ENCODE results near the gene CEP104. TPM values are rescaled to one million over a fixed set of nuclear protein-coding genes. Genes with fewer than 3 reads are reported as not detected.

Gene CEP104
- total RNA-seq, 2 experiments from 2014 or later: 36.6 to 41.6 TPM

DNA sequence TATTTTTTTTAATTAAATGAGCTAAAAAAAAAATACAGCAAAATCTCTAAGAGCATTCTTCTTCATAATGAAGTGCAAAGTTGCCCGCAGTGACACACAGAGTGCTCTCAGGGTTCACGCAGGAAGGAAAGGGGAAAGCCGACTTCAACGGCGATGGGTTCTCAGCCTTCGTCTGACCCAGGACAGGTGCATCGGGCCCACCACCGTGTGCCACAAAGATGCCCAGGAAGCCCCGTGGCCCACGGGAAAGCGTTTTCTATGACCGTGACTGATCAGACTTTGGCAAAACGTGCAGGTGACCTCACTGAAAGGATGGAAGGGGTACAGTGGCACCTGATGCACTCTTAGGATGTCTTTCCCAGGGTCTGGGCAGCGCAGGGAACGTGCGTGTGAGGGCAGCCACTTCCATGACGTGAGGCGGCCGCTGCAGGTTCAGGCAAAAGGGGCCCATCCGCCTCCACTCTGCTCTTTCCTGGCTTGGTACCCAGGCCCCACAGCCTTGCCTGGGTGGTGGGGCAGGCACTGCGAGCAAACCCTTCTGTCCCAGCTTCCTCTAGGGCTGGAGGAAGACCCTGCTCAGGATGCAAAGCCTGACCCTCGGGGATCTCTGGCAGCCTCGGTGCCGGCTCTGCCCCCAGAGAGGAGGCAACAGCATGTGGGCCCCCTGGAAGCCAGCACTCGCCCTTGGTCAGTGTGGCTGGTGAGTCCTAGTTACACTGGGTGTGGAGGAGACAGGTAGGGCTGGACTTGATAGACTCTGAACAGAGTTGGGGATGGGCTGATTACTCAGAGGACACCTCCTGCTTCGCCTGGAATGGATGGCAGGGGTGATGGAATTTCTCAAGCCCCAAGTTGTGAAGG is 69.0 kb downstream of the CEP104 start:
- ChIA-PET POLR2A (interaction anchor here (0.6 to 1.3 kb wide), 2 partner anchors 8 to 23 kb away, joined by 3 read pairs; partner anchors contain the start of gene LRRC47), CTCF (interaction anchor here (1.2 to 2.5 kb wide), 3 partner anchors 8 to 14 kb away, joined by 3 to 9 read pairs (median 5); partner anchors contain the start of gene LRRC47)

DNA sequence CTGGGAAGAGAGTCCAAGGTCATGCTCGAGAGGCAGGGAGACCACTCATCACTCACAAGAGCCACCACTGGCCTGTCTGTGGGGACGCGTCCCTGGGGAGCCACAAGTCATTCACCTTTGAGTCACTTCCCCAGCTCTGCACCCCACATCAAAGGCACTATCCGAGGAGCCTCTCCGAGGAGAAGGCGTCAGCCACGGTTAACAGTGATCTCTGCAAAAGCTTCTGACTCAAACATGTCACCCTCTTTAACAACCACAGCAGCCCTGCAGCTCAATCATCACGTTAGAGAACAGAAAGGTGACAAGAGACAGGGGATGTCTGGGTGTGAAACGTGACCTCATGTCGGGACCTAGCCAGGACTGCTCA is 69.7 kb downstream of the CEP104 start:
- ChIA-PET CTCF (interaction anchor here (1.1 to 2.5 kb wide), 3 partner anchors 9 to 23 kb away, joined by 3 to 9 read pairs (median 3); partner anchors contain the start of gene LRRC47), POLR2A (interaction anchor here (0.6 to 1.3 kb wide), 2 partner anchors 9 to 23 kb away, joined by 3 read pairs; partner anchors contain the start of gene LRRC47)

DNA sequence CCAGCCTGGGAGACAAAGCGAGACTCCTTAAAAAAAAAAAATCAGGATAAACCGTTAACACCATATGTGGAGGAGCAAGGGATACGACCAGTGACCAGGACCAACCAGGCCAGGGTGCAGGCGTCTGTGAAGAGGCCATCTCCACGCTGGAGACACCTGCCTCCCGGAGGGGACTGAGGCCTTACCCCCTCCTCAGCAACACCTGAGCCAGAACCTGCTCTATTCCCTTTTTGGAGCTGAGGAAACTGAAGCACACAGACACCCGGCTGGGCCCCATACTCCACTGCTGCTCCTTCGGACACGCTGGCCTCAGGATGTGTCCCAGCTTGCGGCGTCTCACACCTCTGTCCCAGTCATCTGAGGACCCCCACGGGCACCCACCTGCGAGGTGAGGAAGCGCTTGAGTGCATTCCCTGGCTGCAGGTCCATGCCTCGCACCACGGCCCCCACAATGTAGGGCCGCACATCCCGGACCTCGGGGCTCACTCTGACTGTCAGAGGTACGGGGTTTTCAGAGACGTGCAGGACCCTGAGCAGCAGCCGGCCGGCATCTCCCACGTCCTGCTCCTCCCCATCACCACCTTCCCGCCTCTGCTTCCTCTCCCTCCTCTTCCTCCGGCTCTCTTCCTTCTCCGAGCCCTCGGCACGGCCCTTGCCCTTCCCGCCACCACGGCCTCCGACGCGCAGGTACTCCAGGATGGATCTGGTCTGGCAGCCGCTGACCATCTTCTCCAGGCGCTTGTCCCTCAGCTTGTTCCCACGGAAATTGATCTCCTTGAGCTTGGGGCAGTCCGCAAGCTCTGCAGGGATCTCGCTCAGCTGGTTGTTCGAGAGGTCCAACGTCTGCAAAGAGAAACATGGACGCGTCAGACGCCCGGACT is 70.3 kb downstream of the CEP104 start:
- CTCF ChIA-PET: interaction anchor here (1.1 to 2.5 kb wide), 3 partner anchors 10 to 23 kb away, joined by 3 to 9 read pairs (median 3); partner anchors contain the start of gene LRRC47
- POLR2A ChIA-PET: interaction anchor here (1.3 kb wide), 1 partner anchor 9 kb away, joined by 3 read pairs; the partner anchor contains the start of gene LRRC47

DNA sequence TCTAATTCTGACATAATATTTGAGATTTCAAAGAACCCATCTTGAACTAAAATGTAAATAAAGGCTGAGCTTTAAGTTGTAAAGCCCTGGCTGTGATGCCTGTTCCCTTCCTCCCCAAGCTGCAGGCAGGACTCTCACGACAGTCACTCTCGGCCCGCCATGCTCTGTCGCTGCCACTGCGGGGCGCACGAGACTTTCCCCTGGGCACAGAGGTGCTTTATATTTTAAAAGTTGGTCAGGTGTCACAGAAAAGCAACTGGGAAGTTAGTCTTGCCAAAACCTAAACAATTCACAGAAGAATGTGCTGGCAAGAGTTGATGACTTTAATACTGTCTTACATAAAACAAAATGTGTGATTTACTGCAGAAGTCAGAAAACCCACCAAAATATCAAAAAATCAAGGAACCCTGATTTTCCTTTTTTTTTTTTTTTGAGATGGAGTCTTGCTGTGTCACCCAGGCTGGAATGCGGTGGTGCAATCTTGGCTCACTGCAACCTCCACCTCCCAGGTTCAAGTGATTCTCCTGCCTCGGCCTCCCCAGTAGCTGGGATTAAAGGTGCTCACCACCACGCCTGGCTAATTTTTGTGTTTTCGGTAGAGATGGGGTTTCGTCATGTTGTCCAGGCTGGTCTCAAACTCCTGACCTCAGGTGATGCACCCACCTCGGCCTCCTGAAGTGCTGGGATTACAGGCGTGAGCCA is 71.4 kb downstream of the CEP104 start:
- CTCF ChIA-PET: interaction anchor here (0.9 kb wide), 1 partner anchor 12 kb away, joined by 4 read pairs; no protein-coding TSS in a partner anchor
- POLR2A ChIA-PET: interaction anchor here (0.8 kb wide), 1 partner anchor 63 kb away, joined by 6 read pairs; no protein-coding TSS in a partner anchor

DNA sequence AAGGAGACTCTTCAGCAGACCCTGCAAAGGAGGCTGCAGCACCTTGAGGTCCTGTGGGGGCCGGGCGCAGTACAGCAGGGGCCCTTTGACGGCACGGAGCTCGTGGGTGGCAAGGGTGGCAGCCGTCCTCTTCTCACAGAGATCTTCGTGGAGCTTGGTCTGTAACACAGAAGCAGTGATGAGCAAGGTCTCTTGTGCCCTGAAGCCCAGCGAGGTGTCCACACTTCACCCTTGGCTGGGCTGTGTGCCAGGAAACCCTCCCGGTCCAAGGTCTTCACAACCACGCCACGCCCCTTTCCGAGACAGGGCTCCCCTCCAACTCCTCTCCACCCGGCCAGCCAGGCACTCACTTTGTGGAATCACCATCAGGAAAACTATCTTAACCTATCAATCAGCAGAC is 72.0 kb downstream of the CEP104 start:
- POLR2A ChIA-PET: interaction anchor here (0.8 kb wide), 1 partner anchor 63 kb away, joined by 6 read pairs; no protein-coding TSS in a partner anchor
- CTCF ChIA-PET: no interaction called here

DNA sequence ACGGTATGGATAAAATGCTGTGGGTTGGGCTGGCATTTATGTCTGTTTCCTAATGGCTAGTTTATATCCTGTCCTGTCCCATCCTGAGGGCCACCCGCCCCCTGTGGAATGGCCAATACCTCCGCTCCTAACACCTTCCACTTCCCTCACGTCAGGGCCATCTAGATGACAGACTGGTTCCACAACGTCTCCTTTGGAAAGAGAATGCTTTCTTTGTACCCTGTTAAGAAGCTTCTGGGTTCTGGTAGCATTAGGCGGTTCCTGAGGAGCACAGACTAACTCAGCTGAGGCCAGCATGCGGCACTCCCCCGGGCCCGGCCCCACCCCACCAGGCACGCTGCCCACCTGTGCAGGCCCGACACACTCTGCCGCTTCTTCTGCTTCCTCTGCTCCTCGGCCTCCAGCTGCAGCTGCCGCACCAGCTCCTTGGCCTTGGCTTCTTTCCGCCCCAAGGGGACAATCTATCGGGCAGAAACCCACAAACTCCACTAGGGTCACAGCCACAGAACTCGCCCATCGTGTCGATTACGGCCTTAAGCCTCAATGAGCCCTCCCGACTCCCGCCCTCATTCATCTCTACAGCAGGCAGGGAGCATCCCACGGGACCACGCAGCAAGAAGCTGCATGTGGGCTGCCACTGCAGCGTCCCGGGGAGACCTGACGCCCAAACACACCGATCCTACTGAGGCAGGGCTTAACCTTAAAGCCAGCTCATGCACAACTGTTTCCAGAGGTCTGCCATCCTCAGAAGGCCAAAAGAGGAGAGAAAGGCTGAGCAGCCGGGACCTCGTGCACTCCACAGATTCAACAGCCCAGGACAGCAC is 73.1 kb downstream of the CEP104 start:
- POLR2A ChIA-PET: no interaction called here
- CTCF ChIA-PET: interaction anchor here (1.1 kb wide), 1 partner anchor 8 kb away, joined by 4 read pairs; no protein-coding TSS in a partner anchor

DNA sequence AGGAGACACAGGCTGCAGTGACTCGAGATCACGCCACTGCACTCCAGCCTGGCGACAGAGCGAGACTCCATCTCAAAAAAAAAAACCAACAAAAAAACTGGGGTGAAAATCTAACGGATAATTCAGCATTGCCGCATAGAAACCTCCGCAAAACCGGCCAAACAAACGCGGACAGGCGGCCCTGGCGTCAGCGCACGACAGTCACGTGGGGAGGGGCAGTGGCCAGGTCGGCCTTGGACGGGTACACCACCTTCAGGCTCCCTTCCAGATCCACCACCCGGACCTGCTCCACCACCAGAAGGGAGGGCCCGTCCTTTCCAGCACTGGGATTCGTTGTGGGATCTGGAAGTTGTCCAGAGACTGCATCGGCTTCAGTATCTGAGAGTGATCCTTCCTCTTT is 76.1 kb downstream of the CEP104 start:
- CTCF ChIA-PET: no interaction called here
- POLR2A ChIA-PET: no interaction called here

DNA sequence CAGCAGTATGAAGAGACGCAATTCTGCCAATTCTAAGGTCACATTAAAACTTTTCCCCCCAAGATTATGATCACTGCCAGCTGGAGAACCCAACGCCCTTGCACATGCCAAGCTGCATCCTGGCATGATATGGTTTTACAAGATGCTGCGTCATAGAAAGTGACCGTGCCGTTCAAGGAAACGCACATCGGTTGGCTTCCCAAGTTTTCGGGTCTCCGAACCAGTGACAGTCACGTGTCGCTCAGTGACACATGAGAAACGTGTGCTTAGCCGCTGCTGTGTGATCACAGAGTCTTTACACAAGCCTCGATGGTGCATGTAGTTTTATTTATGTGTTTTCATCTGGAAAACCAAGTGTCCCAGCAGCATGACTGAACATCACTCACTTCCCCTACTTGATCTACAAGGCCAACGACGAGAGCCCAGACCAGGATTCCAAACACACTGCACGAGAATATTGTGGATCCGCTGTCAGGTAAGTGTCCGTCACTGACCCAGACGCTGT is 77.0 kb downstream of the CEP104 start:
- ChIA-PET CTCF (no interaction called here), POLR2A (no interaction called here)

DNA sequence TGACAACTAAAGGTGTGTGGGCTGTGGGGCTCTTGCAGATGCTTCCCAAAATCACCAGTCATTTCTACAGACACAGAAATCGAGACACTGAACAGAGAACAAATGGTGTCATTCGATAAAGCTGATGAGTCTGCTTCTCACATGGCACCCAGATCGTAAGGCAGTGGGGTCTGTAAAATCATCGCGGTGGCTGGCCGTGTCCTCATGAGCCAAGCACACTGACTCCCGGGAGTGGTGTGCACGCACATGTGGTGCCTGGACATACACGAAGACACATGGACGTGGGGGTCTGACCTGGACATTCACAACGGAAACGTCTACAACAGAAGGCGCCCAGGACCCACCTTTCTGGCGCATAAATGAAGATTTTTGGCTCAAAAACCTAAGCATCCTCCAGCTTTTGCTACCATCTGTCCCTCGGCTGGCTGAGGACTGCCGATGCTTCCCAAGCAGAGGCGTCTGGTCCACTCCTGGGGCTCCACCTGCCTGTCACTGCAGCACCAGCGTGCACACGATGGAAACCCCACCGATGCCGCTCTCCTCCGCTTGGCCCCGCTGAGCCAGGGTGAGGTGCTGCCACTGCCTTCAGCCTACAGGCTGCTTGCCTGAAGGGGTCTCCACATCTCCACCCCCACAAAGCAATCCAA is 77.6 kb downstream of the CEP104 start:
- ChIA-PET CTCF (no interaction called here), POLR2A (no interaction called here)

DNA sequence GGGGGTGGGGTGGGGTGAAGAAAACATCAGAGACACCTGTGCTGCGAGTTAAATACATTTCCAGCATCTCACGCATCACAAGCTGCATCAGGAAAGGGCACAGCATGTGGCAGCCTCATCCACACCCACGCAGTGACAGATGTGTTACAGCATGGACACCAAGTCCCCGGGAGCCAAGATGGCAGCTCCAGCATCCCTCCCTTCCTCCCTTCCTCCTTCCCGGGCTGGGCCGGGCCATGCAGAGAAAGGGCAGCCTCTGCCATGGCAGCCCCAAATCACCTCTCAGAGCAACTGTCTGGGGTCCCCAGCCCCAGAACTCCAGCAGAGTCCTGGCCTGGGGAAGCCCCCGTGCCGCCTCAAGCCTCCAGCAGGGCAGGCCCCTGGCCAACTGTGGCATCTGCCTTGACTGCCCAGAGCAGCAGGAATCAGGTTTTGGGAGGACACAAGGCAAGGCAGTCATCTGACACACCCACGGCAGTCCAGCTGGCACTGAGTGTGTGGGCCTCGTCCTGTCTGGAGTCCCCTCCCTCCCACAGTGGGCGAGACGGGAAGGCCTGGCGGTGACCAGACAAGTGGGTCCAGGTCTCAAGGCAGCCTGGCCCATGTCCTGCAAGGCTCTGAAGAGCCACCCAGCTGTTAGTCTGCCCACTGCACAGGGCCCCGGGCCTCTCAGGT is 78.3 kb downstream of the CEP104 start:
- POLR2A ChIA-PET: interaction anchor here (0.6 kb wide), 1 partner anchor 15 kb away, joined by 4 read pairs; no protein-coding TSS in a partner anchor
- CTCF ChIA-PET: no interaction called here

DNA sequence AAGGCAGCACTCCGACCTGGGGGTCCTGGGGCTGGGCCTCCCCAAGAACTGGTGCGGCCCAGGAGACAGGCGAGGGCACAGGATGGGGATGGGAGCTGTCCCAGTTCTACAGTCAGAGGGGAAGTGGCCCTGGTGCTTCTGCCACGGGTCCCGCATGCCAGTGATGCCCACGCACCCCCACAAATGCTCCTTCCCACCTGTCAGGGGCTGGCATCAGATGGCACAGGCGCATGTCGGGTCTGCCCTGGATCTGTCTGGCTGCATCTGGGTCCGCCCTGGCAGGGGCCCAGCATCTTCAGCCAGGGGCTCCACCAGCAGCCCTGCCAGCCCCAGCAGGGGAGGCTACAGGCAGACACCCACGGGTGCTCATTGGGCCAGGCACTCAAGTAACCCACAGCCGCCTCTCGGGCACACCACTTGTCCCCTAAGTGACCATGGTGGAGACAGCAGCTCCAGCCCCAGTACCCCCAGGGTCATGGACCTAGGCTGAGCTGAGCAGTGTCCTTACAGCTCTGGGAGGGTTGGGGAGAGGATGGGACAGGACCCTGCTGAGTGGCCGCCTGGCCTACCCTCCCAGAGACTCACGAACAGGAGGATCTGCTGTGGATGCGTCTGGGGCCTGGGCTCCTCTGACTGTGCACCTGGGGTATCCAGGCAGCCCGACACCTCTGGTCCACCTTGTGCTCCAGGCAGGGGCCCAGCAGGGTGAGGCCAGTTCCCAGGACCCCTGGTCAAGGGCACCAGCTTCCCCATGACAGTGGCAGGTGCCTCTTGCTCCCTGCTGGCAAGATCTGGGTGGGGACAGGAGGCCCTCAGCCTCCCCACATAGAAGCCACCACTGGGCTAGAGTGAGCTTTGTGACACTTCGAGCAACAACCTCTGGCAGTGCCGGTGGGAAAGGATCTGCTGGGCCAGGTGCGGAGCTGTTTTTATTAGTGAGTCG is 79.1 kb downstream of the CEP104 start:
- ChIA-PET CTCF (interaction anchor here (1.1 kb wide), 1 partner anchor 10 kb away, joined by 5 read pairs; no protein-coding TSS in a partner anchor), POLR2A (interaction anchor here (0.6 kb wide), 1 partner anchor 16 kb away, joined by 4 read pairs; no protein-coding TSS in a partner anchor)

DNA sequence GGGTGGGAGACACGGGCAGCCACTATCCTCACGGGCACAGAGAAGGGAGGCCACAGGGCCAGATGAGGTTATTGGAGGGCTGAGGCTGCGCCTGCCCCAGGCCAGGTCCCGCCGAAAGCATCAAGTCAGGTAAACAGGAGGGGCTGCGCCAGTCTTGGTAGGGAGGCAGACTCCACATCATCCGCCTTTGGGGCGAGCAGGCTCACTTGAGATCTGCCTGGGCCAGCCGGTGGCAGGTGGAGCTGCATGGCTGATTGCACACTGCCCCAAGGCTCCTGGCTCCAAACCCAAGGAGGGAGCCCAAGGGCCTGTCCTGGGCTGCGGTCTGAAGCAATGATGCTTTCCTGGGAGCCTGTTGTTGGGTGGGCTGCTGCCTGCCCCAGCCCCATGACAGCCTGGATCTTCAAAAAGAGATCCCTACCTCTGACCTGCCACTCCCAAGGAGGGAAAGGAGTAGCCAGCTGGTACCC is 79.9 kb downstream of the CEP104 start:
- ChIA-PET POLR2A (no interaction called here), CTCF (interaction anchor here (1.1 kb wide), 1 partner anchor 9 kb away, joined by 5 read pairs; no protein-coding TSS in a partner anchor)

DNA sequence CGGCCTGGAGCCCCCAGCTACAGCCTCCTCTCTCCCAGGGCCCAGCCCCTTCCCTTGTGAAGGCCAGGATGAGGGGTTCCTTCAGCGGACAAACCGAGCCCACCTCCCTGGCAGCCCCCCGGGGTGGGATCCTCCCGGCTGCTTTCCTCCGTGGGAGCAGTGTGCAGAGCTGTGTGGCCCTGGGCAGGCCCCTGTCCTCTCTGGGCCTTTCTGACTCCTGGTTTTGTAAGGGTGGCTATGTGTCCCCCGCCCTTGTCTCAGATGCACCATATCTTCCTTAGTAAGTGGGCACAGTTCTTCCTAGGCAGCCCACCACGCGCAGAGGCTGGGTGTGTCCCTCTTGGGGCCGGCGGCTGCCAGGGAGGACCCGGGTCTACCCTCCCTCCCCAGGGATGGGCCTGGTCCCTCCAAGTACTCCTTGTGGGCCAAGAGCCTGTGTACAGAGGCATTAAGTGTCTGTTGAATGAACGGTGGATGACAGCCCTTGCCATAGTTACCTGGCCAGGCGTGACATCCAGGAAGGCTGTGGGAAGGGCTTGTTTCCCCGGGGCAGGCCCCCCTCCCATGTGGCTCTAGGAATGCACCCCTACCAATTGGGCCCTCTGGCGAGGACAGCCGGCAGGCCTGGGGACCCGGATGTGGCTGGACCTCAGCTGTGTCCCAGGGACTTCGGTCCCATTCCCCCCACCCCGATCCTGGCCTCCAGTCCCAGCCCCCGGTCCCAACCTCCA is 80.6 kb downstream of the CEP104 start:
- POLR2A ChIA-PET: interaction anchor here (0.8 kb wide), 1 partner anchor 19 kb away, joined by 3 read pairs; the partner anchor contains the start of gene LRRC47
- CTCF ChIA-PET: interaction anchor here (0.7 to 2.2 kb wide), 10 partner anchors 8 to 28 kb away, joined by 3 to 9 read pairs (median 4); partner anchors contain the start of gene LRRC47

DNA sequence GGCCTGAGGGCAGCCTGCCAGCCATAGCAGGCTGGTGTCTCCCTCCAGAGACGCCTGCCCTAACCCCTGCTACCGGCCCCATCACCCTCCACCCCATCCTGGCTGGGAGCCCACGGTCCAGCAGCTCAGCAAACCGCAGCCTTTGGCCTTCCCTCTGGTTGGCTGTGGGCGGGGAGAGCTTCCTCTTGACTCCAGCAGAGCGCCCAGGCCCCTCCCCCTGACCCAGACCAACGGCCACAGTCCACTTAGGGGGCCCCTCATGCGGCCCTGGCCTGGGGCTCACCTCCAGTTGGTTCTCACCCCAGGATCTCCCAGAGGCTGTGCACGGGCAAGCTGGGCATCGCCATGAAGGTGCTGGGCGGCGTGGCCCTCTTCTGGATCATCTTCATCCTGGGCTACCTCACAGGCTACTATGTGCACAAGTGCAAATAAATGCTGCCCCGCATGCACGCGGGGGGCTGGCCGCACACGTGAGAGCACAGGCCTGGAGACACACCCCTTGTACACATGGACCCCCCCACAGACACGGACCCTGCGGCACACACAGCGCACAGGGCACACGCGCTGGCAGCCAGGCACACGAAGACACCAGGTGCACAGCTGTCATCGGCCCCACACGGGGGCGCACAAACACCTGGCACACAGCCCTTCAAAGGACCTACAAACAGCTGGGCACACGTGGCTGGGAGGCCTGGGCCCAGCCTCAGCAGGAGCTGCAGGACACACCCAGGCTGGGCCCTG is 81.4 kb downstream of the CEP104 start:
- POLR2A ChIA-PET: interaction anchor here (0.8 kb wide), 1 partner anchor 20 kb away, joined by 3 read pairs; the partner anchor contains the start of gene LRRC47
- CTCF ChIA-PET: interaction anchor here (0.7 to 2.2 kb wide), 9 partner anchors 8 to 28 kb away, joined by 3 to 9 read pairs (median 4); partner anchors contain the start of gene LRRC47
